ENCODE data around the gene PIGP. TPM values are rescaled to one million over a fixed set of nuclear protein-coding genes. Genes with fewer than 3 reads are reported as not detected.

Gene PIGP
- total and polyA plus RNA-seq, 9 of the 15 experiments (the other 6 are each of a cell fraction or from before 2014, with no cell fraction given): 18.3 to 122 (median 35.6) TPM

GRCh38 chr21:37072274-37072987 is 440 bp downstream of the PIGP start (continued):
- peak; percentile 81 for TF ChIP-seq MAX (CRISPR knock-in tag; IDR thresholded peaks at IDR 0.05)
- no peak for TF ChIP-seq THRA (IDR thresholded peaks at IDR 0.05)
- TF ChIP-seq SUPT5H (IDR thresholded peaks at IDR 0.05): peak; percentile 78
- TF ChIP-seq ZFP91 (CRISPR knock-in tag; IDR thresholded peaks at IDR 0.05): no peak
- no peak for TF ChIP-seq GABPA (tag; conservative IDR thresholded peaks at IDR 0.05; ENCODE audit: low read depth)
- TF ChIP-seq FOXA1 (IDR thresholded peaks at IDR 0.05; ENCODE audit: borderline replicate concordance): no peak
- no peak for TF ChIP-seq FOXJ3 (CRISPR knock-in tag; IDR thresholded peaks at IDR 0.05)
- TF ChIP-seq ZNF134 (CRISPR knock-in tag; conservative IDR thresholded peaks at IDR 0.05): peak; percentile 22; the same call in 1 of the 2 replicates
- TF ChIP-seq ZNF830 (CRISPR knock-in tag; IDR thresholded peaks at IDR 0.05): peak; percentile 91; the same call in 1 of the 2 replicates
- 0 out of 2 replicates have a peak, but pooled peaks have one; percentile 49 for TF ChIP-seq CEBPG (CRISPR knock-in tag; IDR thresholded peaks at IDR 0.05)
- no peak for TF ChIP-seq CEBPG (tag; conservative IDR thresholded peaks at IDR 0.05 in 1 of 2, IDR thresholded peaks at IDR 0.05 in 1 of 2)
- TF ChIP-seq DACH1 (IDR thresholded peaks at IDR 0.05; ENCODE audit: partially characterized antibody): no peak
- TF ChIP-seq TAF15 (IDR thresholded peaks at IDR 0.05; ENCODE audit: low read depth, low read length): no peak
- no peak for TF ChIP-seq GATAD2B (IDR thresholded peaks at IDR 0.05; ENCODE audit: borderline replicate concordance)
- peak; percentile 94 for TF ChIP-seq FOXP4 (CRISPR knock-in tag; IDR thresholded peaks at IDR 0.05; ENCODE audit: borderline replicate concordance)
- 0 out of 2 replicates have a peak, but pooled peaks have one; percentile 23 for TF ChIP-seq ZNF175 (CRISPR knock-in tag; IDR thresholded peaks at IDR 0.05; ENCODE audit: low read depth)
- no peak for TF ChIP-seq MBD1 (CRISPR knock-in tag; IDR thresholded peaks at IDR 0.05)
- peak; percentile 93 for TF ChIP-seq ZNF511 (CRISPR knock-in tag; IDR thresholded peaks at IDR 0.05)
- no peak for TF ChIP-seq HNRNPK (IDR thresholded peaks at IDR 0.05; ENCODE audit: low read depth, low read length, poor library complexity, severe bottlenecking)
- TF ChIP-seq EP300 (IDR thresholded peaks at IDR 0.05; ENCODE audit: low read length): no peak

Measured in K562 (cell line).